Right lobe of liver (tissue), 6 donors: ENCODE results near the gene CASZ1. TPM values are rescaled to one million over a fixed set of nuclear protein-coding genes. Genes with fewer than 3 reads are reported as not detected.

Experiments
- ATAC-seq, 4 donors: fragments of 200-7000 bp; cut with Tn5 transposase; one replicate each; pipeline ENCODE4 v1.9.1; 2020; ENCODE audit warnings: mild to moderate bottlenecking in 4 of 4, moderate library complexity in 4 of 4
- DNase-seq, 3 donors: peaks; one replicate each; pipeline ENCODE4 v3.0.0-alpha.2; 2020
- H3K27ac ChIP-seq, 3 donors: fragments of 200-600 bp; one replicate each; pipeline ENCODE4 v1.8.0; 2022
- H3K27me3 ChIP-seq, 2 donors: fragments of 200-600 bp; one replicate each; pipeline ENCODE4 v1.8.0; 2022
- H3K36me3 ChIP-seq, 4 donors: fragments of 200-600 bp; sonication (generic) in 1 of 4; one replicate each; pipeline versions ENCODE4 v1.5.1 to v1.8.0; 2017 to 2022; ENCODE audit warnings: control low read depth in 1 of 4
- H3K4me1 ChIP-seq, 4 donors: fragments of 200-600 bp; sonication (generic) in 1 of 4; one replicate each; pipeline versions ENCODE4 v1.5.1 to v1.8.0; 2017 to 2022; ENCODE audit warnings: control low read depth in 1 of 4
- H3K4me3 ChIP-seq, 3 donors: fragments of 200-600 bp; one replicate each; pipeline ENCODE4 v1.8.0; 2022
- H3K9me3 ChIP-seq, 4 donors: fragments of 200-600 bp; sonication (generic) in 1 of 4; one replicate each; pipeline versions ENCODE4 v1.5.1 to v1.8.0; 2017 to 2022; ENCODE audit warnings: control low read depth in 1 of 4
- CTCF ChIP-seq, 4 donors: fragments of 200-600 bp in 3 of 4; fragments of 450-650 bp in 1 of 4; IDR thresholded peaks; one replicate each; pipeline versions ENCODE4 v1.5.1 to v1.8.0; 2016 to 2022; ENCODE audit warnings: antibody characterized with exemption in 4 of 4, mild to moderate bottlenecking in 2 of 4
- POLR2A ChIP-seq: fragments of 450-650 bp; IDR thresholded peaks from one replicate; pipeline ENCODE4 v1.6.1; 2017; ENCODE audit warnings: antibody characterized with exemption, mild to moderate bottlenecking
- WGBS: methylation state at CpG from one replicate; pipeline ENCODE4 v1.1.6; 2018; ENCODE audit warnings: low coverage, low lambda C conversion rate; ENCODE audit not compliant: insufficient coverage; ENCODE audit errors: missing lambda C conversion rate; 5-methylcytosine and 5-hydroxymethylcytosine counted together
- intact Hi-C, 2 donors: fragments of 100-400 bp; cut with DNase I; formaldehyde crosslinking; loops; one replicate each; pipeline versions ENCODE4 v1.11.2 to v1.14.1; 2022
- total RNA-seq, 6 experiments: library from RNA; depleted of rRNA in 2 of 6; stranded (reverse); fragments of >200 nt in 2 of 6; fragmentation: NEBNext Ultra II Directional in 3 of 6; extraction: Animal tissue kit (Norgen Biotek cat#: 25700) in 3 of 6; gene quantifications; one replicate each; pipeline versions ENCODE4 v1.1.0 to v1.2.4, GENCODE V29; 2016 to 2023
- donor health status: DM: no; HTN: yes; CAD: no.
- donor health status: DM: no; HTN: no; CAD: no.
- donor health status: DM: no; HTN: no; CAD: no.
- donor health status: DM: no; HTN: yes; CAD: no.
- donor health status: DM: no; HTN: yes; CAD: no.

The CASZ1 gene
- total RNA-seq, 6 experiments from 2014 or later: 3.1 to 10.1 (median 5.3) TPM

DNA sequence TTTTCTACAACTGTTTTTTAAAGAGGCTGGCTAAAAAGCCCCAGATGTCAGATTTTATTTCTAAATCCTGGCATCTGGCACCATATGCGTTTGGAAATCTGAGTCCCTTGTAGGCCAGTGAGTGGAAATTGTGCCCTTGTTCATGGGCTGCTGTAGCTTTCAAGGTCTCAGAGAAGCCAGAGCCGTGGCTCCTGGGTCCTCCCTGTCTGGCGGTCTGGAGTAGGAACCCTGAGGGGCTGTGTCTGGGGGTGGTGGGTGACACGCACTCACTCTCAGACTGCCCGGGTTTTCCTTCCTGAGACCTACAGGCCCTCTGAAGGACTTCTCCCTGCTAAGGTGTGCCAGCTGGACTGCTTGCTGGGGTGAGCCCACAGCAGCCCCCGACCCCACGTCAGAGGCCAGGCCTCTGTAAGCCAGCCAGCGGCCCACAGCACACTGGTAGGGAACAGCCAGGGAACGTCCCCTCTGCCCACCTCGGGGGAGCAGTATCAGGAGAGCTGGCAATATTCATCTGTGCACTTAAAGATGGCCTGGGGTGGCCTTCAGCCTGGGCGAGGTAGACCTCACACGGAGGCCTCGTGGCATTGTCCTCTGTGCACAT, 170.2 kb downstream of the CASZ1 start:
- Histone ChIP-seq H3K4me1 (peaks cover 0 to 26% (median 11%) of the 10 kb centered on the region in 4 donors), H3K27ac (no peak overlapping the region), H3K36me3 (peaks cover 0 to 9% (median 2%) of the 10 kb centered on the region in 4 donors), H3K9me3 (no peaks in the 10 kb centered on the region), H3K27me3 (no peaks in the 10 kb centered on the region), H3K4me3 (no peak overlapping the region)
- no peak for ATAC-seq
- no peak for TF ChIP-seq POLR2A
- no peak for TF ChIP-seq CTCF (IDR thresholded peaks at IDR 0.05)
- intact Hi-C loops: no loop called here
- WGBS: no CpG with 5 or more reads among the region's 13 CpGs
- DNase-seq: peak in 1 of 3 donors; percentile 11

DNA sequence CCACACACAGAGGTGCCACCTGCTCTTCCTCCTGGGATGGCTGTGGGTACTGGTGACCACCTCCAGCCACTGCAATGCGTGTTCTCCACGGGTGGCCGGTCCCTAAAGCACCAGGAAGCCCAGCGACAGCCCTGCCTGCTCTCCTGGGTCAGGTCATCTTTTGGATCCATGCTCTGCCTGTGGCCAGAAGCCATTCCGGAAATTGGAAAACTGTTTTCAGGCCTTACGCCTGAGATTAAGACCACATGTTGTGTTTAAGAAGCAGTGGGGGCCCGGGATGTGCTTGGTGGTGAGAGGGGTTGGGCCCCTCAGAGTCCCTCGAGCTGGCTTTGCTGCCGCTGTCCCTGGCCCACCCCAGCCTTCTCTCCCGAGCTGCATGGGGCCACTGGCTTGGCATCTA, 170.9 kb downstream of the CASZ1 start:
- Histone ChIP-seq H3K4me1 (peaks cover 0 to 26% (median 11%) of the 10 kb centered on the region in 4 donors), H3K36me3 (peaks cover 0 to 3% (median under 1%) of the 10 kb centered on the region in 4 donors), H3K4me3 (no peak overlapping the region), H3K27me3 (no peaks in the 10 kb centered on the region), H3K9me3 (no peaks in the 10 kb centered on the region), H3K27ac (no peak overlapping the region)
- ATAC-seq (no peak), DNase-seq (peak in 2 of 3 donors; percentile 12 to 38)
- intact Hi-C loops: no loop called here
- 82% methylated on average over 7 of the region's 10 CpGs for WGBS
- no peak for TF ChIP-seq POLR2A
- TF ChIP-seq CTCF (IDR thresholded peaks at IDR 0.05): no peak

GRCh38 chr1:10625076-10625475, 171.4 kb downstream of the CASZ1 start:
- TF ChIP-seq CTCF (IDR thresholded peaks at IDR 0.05) (no peak), POLR2A (no peak)
- Histone ChIP-seq H3K4me3 (no peak overlapping the region), H3K9me3 (no peaks in the 10 kb centered on the region), H3K4me1 (peaks cover 0 to 26% (median 11%) of the 10 kb centered on the region in 4 donors), H3K36me3 (no peaks in the 10 kb centered on the region), H3K27ac (no peak overlapping the region), H3K27me3 (no peaks in the 10 kb centered on the region)
- DNase-seq (peak in 1 of 3 donors; percentile 8), ATAC-seq (no peak)
- 60% methylated on average over 1 of the region's 9 CpGs for WGBS
- intact Hi-C loops: no loop called here

- intact Hi-C loops: no loop called here
- Histone ChIP-seq H3K4me3 (no peak overlapping the region), H3K27ac (no peak overlapping the region), H3K4me1 (peaks cover 0 to 24% (median 11%) of the 10 kb centered on the region in 4 donors), H3K9me3 (no peaks in the 10 kb centered on the region), H3K36me3 (no peaks in the 10 kb centered on the region), H3K27me3 (no peaks in the 10 kb centered on the region)
- peak in 2 of 3 donors; percentile 34 to 75 for DNase-seq
- TF ChIP-seq POLR2A (no peak), CTCF (IDR thresholded peaks at IDR 0.05) (no peak)
- ATAC-seq: peak; percentile 24 to 69 (median 46)
- WGBS: no CpG with 5 or more reads among the region's 26 CpGs
These were observed 172.0 kb downstream of the CASZ1 start for GRCh38 chr1:10624256-10625050.
